ENCODE measurements around the gene BFSP2. TPM values are rescaled to one million over a fixed set of nuclear protein-coding genes. Genes with fewer than 3 reads are reported as not detected.
"Not testable (repeated sequence)": the region's sequence is repeated elsewhere in the genome, so short reads cannot be mapped to it uniquely, and the experiment has no call there.

The BFSP2 gene
- total RNA-seq, 2 donors from 2014 or later, result not detected

GRCh38 chr3:133503409-133503808, 103.6 kb downstream of the BFSP2 start:
- Mint-ChIP-seq H3K9me3 (peaks cover 3 to 4% of the 10 kb centered on the region in 2 donors), H3K27ac (no peak overlapping the region), H3K36me3 (peaks cover 0 to 6% of the 10 kb centered on the region in 2 donors)
- ATAC-seq (no peak), DNase-seq (ENCODE audit: low spot score in 2 of 2) (no peak)

DNA sequence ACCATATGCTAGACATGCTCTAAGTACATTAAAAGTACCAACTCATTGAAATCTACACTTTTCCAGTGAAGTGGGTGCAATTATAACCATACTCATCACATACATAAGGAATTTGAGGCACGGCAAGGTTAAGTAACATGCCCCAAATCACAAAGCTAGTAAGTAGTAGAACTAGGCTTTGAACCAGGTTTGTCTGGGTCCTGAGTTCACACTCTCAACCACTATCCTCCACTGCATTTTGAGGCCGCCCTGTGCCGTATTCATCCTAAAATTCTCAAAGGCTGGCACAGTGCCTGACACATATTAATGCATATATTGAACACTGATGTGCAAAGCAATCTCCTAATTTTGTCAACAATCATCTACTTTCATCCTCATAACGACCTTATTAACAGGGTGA, 104.9 kb downstream of the BFSP2 start:
- Mint-ChIP-seq H3K9me3 (peaks cover 3 to 4% of the 10 kb centered on the region in 2 donors), H3K36me3 (peaks cover 0 to 6% of the 10 kb centered on the region in 2 donors), H3K27ac (no peak overlapping the region)
- ATAC-seq, result no peak
- DNase-seq (ENCODE audit: low spot score in 2 of 2), result no peak

DNA sequence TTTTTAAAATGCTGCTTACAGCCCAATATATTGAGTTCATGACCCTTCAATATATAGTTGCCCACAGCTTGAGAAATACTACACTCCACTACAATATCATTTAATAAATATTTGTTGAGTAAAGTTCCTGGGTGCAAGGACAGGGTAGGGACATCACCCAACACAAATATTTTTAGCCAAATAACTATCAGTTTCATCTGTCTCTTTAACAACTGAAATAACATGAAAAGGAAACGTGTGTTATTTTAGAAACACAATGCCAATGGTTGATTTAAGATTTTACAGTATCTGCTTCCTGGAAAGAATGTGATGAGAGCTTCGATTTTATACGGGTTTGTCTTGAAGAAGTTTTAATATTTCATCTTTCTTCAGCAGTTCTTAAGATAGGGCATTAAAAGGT, 106.0 kb downstream of the BFSP2 start:
- Mint-ChIP-seq H3K36me3 (peaks cover 0 to 6% of the 10 kb centered on the region in 2 donors), H3K27ac (peak overlapping the region in 1 of 2 donors; percentile 84), H3K9me3 (peaks cover 3 to 4% of the 10 kb centered on the region in 2 donors)
- no peak for DNase-seq (ENCODE audit: low spot score in 2 of 2)
- ATAC-seq, result no peak

DNA sequence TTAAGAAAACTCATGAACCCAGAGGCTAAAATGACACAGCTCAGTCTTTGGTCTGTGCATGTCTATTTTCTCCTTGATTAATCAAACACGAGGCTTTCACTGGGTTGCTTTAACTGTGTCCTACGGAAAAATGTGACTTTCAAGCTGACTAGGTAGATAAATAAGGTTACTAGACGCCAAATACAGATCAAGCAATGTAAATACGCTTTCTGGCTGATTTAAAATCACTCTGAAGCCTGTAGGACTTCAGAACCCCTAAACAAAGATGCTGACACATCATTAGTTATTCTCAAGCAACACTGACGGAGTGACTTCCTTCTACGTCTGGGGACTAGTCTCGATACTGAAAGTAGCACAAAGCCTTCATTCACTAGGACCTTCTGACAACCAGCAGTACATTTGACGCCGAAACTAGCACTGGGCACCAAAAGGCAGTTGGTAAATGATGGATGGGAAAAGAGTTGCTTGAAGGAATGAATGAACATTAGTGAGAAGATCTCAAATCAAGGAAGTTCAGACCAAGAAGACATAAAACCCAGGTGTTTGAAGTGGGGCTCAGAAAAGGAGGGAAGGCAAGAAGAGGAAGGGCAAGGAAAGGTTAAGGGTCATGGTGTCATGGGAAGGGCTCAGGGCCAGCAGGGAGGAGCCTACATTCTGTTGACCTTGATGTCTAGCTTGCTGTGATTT, 106.5 kb downstream of the BFSP2 start:
- Mint-ChIP-seq H3K36me3 (peaks cover 0 to 6% of the 10 kb centered on the region in 2 donors), H3K27ac (peak overlapping the region; percentile 56 to 84), H3K9me3 (peaks cover 3 to 4% of the 10 kb centered on the region in 2 donors)
- DNase-seq (ENCODE audit: low spot score in 2 of 2), result peak in 1 of 2 donors; percentile 24
- ATAC-seq, result peak; percentile 96 to 97

DNA sequence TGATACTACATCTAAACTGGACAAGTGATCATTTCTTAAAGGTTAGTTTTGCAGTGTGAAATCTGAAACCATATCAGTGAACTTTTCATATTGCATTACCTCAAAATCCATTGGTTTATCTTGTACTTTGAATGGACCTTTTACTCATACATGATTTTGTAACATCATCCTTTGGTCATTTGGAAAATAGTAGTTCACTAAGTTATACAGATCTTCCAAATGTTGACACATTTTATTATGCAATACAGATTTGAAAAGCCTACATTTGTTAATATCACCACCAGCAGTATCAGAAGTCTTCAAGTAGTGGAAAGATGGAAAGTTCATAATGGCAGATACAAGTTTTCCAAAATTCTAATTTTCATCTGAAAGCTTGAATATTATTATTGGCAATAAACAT, 109.6 kb downstream of the BFSP2 start:
- DNase-seq (ENCODE audit: low spot score in 2 of 2), result no peak
- H3K9me3 Mint-ChIP-seq, result peaks cover 3 to 4% of the 10 kb centered on the region in 2 donors
- no peak for ATAC-seq
- H3K27ac Mint-ChIP-seq, result no peak overlapping the region
- peaks cover 0 to 6% of the 10 kb centered on the region in 2 donors for H3K36me3 Mint-ChIP-seq

GRCh38 chr3:133512416-133513089, 112.7 kb downstream of the BFSP2 start:
- Mint-ChIP-seq H3K9me3 (no peaks in the 10 kb centered on the region), H3K36me3 (no peaks in the 10 kb centered on the region), H3K27ac (no peak overlapping the region)
- no peak for ATAC-seq
- no peak for DNase-seq (ENCODE audit: low spot score in 2 of 2)

DNA sequence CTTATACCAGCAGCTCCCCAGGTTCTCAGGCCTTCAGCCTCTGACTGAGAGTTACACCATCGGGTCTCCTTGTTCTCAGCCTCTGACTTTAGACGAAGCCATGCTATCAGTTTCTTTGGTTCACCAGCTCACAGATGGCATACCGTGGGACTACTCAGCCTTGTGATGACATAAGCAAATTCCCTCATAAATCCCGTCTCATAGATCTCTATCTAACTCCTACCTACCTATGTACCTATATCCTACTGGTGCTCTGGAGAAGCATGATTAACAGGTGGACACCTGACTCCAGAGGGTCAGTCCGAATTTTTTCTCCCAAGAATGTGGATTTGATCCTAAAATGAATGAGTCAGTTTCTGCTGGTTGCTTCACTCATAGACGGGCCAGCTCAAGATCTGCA, 114.6 kb downstream of the BFSP2 start:
- Mint-ChIP-seq H3K27ac (no peak overlapping the region), H3K9me3 (no peaks in the 10 kb centered on the region), H3K36me3 (no peaks in the 10 kb centered on the region)
- ATAC-seq (no peak), DNase-seq (ENCODE audit: low spot score in 2 of 2) (no peak)

GRCh38 chr3:133515127-133515526, 115.3 kb downstream of the BFSP2 start:
- H3K27ac Mint-ChIP-seq, result no peak overlapping the region
- H3K9me3 Mint-ChIP-seq, result no peaks in the 10 kb centered on the region
- H3K36me3 Mint-ChIP-seq, result no peaks in the 10 kb centered on the region
- ATAC-seq (peak; percentile 41 to 50), DNase-seq (ENCODE audit: low spot score in 2 of 2) (no peak)

- H3K27ac Mint-ChIP-seq, result no peak overlapping the region
- H3K36me3 Mint-ChIP-seq, result no peaks in the 10 kb centered on the region
- no peaks in the 10 kb centered on the region for H3K9me3 Mint-ChIP-seq
- no peak for ATAC-seq
- no peak for DNase-seq (ENCODE audit: low spot score in 2 of 2)
Measured at GRCh38 chr3:133520286-133520685, 120.4 kb downstream of the BFSP2 start.

DNA sequence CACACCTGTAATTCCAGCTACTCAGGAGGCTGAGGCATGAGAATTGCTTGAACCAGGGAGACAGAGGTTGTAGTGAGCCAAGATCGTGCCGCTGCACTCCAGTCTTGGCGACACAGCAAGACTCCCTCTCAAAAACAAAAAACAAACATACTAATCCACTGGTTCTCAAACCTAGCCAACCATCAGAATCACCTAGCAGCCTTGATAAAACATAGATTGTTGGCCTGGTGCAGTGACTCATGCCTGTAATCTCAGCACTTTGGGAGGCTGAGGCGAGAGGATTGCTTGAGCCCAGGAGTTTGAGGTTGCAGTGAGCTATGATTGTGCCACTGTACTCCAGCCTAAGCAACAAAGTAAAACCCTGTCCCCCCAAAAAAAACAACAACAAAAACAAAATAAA, 121.1 kb downstream of the BFSP2 start:
- not testable (repeated sequence) for H3K9me3 Mint-ChIP-seq; H3K36me3 Mint-ChIP-seq; H3K27ac Mint-ChIP-seq; DNase-seq (ENCODE audit: low spot score in 2 of 2); ATAC-seq

GRCh38 chr3:133521946-133522345, 122.1 kb downstream of the BFSP2 start:
- H3K36me3 Mint-ChIP-seq, result no peaks in the 10 kb centered on the region
- H3K9me3 Mint-ChIP-seq, result no peaks in the 10 kb centered on the region
- DNase-seq (ENCODE audit: low spot score in 2 of 2), result no peak
- H3K27ac Mint-ChIP-seq, result no peak overlapping the region
- ATAC-seq, result no peak

- H3K9me3 Mint-ChIP-seq; H3K36me3 Mint-ChIP-seq; DNase-seq (ENCODE audit: low spot score in 2 of 2); ATAC-seq; H3K27ac Mint-ChIP-seq: not testable (repeated sequence)
Measured at GRCh38 chr3:133523758-133524157, 123.9 kb downstream of the BFSP2 start.

Other genes starting within 250 kb of the BFSP2 start
- gene CDV3, start 173.6 kb downstream of the BFSP2 start, total RNA-seq, result 100 to 1,000 TPM; 195 to 200 TPM

Measured in activated naive CD4-positive, alpha-beta T cell treated with anti-CD3 and anti-CD28 coated beads, Interleukin-2, amount 50 U/mL, for 72 hours (primary cell).